ENCODE data around the gene MORN1. TPM values are rescaled to one million over a fixed set of nuclear protein-coding genes. Genes with fewer than 3 reads are reported as not detected.

Gene MORN1
- total RNA-seq, 1 experiment from 2014 or later, result 12.7 TPM

GRCh38 chr1:2415337-2415736 lies 24.0 kb upstream of the MORN1 start:
- no peak overlapping the region for H3K4me3 ChIP-seq (ENCODE audit: insufficient read depth, low read depth, low read length)
- H3K36me3 ChIP-seq (replicated peaks; ENCODE audit: control insufficient read depth, insufficient read depth, low read length), result no peaks in the 10 kb centered on the region; the same call in 1 of the 2 replicates
- no peak for DNase-seq
- no peaks in the 10 kb centered on the region; the same call in 1 of the 2 replicates for H3K27me3 ChIP-seq (ENCODE audit: control insufficient read depth, insufficient read depth, low read length)

GRCh38 chr1:2414297-2414958 lies 23.1 kb upstream of the MORN1 start:
- peak overlapping the region; percentile 96 for H3K4me3 ChIP-seq (ENCODE audit: insufficient read depth, low read depth, low read length)
- H3K36me3 ChIP-seq (replicated peaks; ENCODE audit: control insufficient read depth, insufficient read depth, low read length), result peaks cover 1% of the 10 kb centered on the region; the same call in 1 of the 2 replicates

GRCh38 chr1:2413495-2414296 lies 22.3 kb upstream of the MORN1 start:
- Histone ChIP-seq H3K4me3 (ENCODE audit: insufficient read depth, low read depth, low read length) (peak overlapping the region; percentile 96), H3K36me3 (replicated peaks; ENCODE audit: control insufficient read depth, insufficient read depth, low read length) (peaks cover 1% of the 10 kb centered on the region; the same call in 1 of the 2 replicates), H3K27me3 (ENCODE audit: control insufficient read depth, insufficient read depth, low read length) (no peaks in the 10 kb centered on the region)
- DNase-seq, result peak; percentile 82

More at GRCh38 chr1:2414297-2414958, 23.1 kb upstream of the MORN1 start:
- H3K27me3 ChIP-seq (ENCODE audit: control insufficient read depth, insufficient read depth, low read length), result no peaks in the 10 kb centered on the region; the same call in 1 of the 2 replicates
- peak; percentile 98 for DNase-seq

GRCh38 chr1:2412773-2413494 lies 21.6 kb upstream of the MORN1 start:
- Histone ChIP-seq H3K4me3 (ENCODE audit: insufficient read depth, low read depth, low read length) (peak overlapping the region; percentile 96), H3K36me3 (replicated peaks; ENCODE audit: control insufficient read depth, insufficient read depth, low read length) (peaks cover 4% of the 10 kb centered on the region), H3K27me3 (ENCODE audit: control insufficient read depth, insufficient read depth, low read length) (no peaks in the 10 kb centered on the region)
- peak; percentile 93 for DNase-seq

GRCh38 chr1:2412395-2412772 lies 21.0 kb upstream of the MORN1 start, which contains the start of gene PEX10:
Gene PEX10, minus strand, starts transcription at chr1:2412564. Its CDS starts 62 bp downstream, at chr1:2412502.
- H3K36me3 ChIP-seq (replicated peaks; ENCODE audit: control insufficient read depth, insufficient read depth, low read length), result peaks cover 7% of the 10 kb centered on the region
- peak within 1 kb of the TSS; percentile 96 for H3K4me3 ChIP-seq (ENCODE audit: insufficient read depth, low read depth, low read length)
- DNase-seq, result peak; percentile 100
- no peaks in the 10 kb centered on the region for H3K27me3 ChIP-seq (ENCODE audit: control insufficient read depth, insufficient read depth, low read length)

GRCh38 chr1:2411801-2412394 lies 20.5 kb upstream of the MORN1 start:
- Histone ChIP-seq H3K36me3 (replicated peaks; ENCODE audit: control insufficient read depth, insufficient read depth, low read length) (peaks cover 8% of the 10 kb centered on the region), H3K27me3 (ENCODE audit: control insufficient read depth, insufficient read depth, low read length) (no peaks in the 10 kb centered on the region), H3K4me3 (ENCODE audit: insufficient read depth, low read depth, low read length) (peak overlapping the region; percentile 91)
- peak; percentile 82 for DNase-seq

GRCh38 chr1:2409745-2410144 lies 18.4 kb upstream of the MORN1 start:
- Histone ChIP-seq H3K36me3 (replicated peaks; ENCODE audit: control insufficient read depth, insufficient read depth, low read length) (peaks cover 12% of the 10 kb centered on the region), H3K4me3 (ENCODE audit: insufficient read depth, low read depth, low read length) (no peak overlapping the region), H3K27me3 (ENCODE audit: control insufficient read depth, insufficient read depth, low read length) (no peaks in the 10 kb centered on the region)
- DNase-seq, result no peak

GRCh38 chr1:2408859-2409276 lies 17.5 kb upstream of the MORN1 start:
- Histone ChIP-seq H3K4me3 (ENCODE audit: insufficient read depth, low read depth, low read length) (no peak overlapping the region), H3K36me3 (replicated peaks; ENCODE audit: control insufficient read depth, insufficient read depth, low read length) (peaks cover 16% of the 10 kb centered on the region), H3K27me3 (ENCODE audit: control insufficient read depth, insufficient read depth, low read length) (no peaks in the 10 kb centered on the region)
- no peak for DNase-seq

GRCh38 chr1:2408456-2408855 lies 17.1 kb upstream of the MORN1 start:
- no peak for DNase-seq
- peaks cover 17% of the 10 kb centered on the region for H3K36me3 ChIP-seq (replicated peaks; ENCODE audit: control insufficient read depth, insufficient read depth, low read length)
- no peaks in the 10 kb centered on the region for H3K27me3 ChIP-seq (ENCODE audit: control insufficient read depth, insufficient read depth, low read length)
- H3K4me3 ChIP-seq (ENCODE audit: insufficient read depth, low read depth, low read length), result no peak overlapping the region

GRCh38 chr1:2407991-2408275 lies 16.6 kb upstream of the MORN1 start:
- no peak for DNase-seq
- Histone ChIP-seq H3K4me3 (ENCODE audit: insufficient read depth, low read depth, low read length) (no peak overlapping the region), H3K36me3 (replicated peaks; ENCODE audit: control insufficient read depth, insufficient read depth, low read length) (peaks cover 18% of the 10 kb centered on the region), H3K27me3 (ENCODE audit: control insufficient read depth, insufficient read depth, low read length) (no peaks in the 10 kb centered on the region)

GRCh38 chr1:2407166-2407990 lies 16.0 kb upstream of the MORN1 start:
- Histone ChIP-seq H3K27me3 (ENCODE audit: control insufficient read depth, insufficient read depth, low read length) (no peaks in the 10 kb centered on the region), H3K36me3 (replicated peaks; ENCODE audit: control insufficient read depth, insufficient read depth, low read length) (peaks cover 19% of the 10 kb centered on the region), H3K4me3 (ENCODE audit: insufficient read depth, low read depth, low read length) (no peak overlapping the region)
- no peak for DNase-seq

GRCh38 chr1:2406451-2407041 lies 15.2 kb upstream of the MORN1 start:
- DNase-seq, result no peak
- Histone ChIP-seq H3K36me3 (replicated peaks; ENCODE audit: control insufficient read depth, insufficient read depth, low read length) (peaks cover 20% of the 10 kb centered on the region), H3K27me3 (ENCODE audit: control insufficient read depth, insufficient read depth, low read length) (no peaks in the 10 kb centered on the region)

GRCh38 chr1:2405588-2406295 lies 14.4 kb upstream of the MORN1 start:
- no peak overlapping the region for H3K4me3 ChIP-seq (ENCODE audit: insufficient read depth, low read depth, low read length)
- H3K27me3 ChIP-seq (ENCODE audit: control insufficient read depth, insufficient read depth, low read length), result no peaks in the 10 kb centered on the region
- H3K36me3 ChIP-seq (replicated peaks; ENCODE audit: control insufficient read depth, insufficient read depth, low read length), result peaks cover 20% of the 10 kb centered on the region
- no peak for DNase-seq

More at GRCh38 chr1:2406451-2407041, 15.2 kb upstream of the MORN1 start:
- H3K4me3 ChIP-seq (ENCODE audit: insufficient read depth, low read depth, low read length), result no peak overlapping the region
